Measurements from ENCODE around the gene COL6A1.

COL6A1 gene

DNA sequence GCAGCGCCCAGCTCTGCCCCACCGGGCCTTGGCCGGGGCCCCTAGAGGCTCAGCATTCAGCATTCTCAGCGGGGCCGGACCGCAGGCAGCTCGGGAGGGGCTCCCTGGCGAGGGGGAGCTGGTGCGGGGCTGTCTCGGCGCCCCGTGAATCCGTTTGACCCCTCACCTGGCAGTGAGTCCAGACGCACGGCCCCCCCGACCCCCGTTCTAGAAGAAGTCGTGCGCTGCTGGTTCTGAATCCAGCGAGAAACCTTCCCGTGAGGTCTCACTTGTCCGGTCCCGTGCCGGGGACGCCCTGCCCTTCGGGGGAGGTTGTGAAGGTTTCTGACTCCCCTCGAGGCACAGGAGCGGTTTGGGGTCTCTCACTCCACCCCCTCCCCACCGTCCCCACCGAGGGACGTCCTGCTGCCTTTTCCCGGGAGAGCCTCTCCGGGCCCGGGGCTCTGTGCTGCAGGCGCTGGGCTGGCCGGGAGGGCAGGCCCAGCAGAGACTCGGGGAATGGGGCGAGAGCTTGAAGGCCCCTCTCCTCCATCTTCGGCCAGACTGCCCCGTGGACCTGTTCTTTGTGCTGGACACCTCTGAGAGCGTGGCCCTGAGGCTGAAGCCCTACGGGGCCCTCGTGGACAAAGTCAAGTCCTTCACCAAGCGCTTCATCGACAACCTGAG, 655 bp downstream of the COL6A1 start:
- Histone ChIP-seq H3K4me3 (IDR thresholded peaks at IDR 0.05; ENCODE audit: insufficient read depth, low read depth, low read length) (no peak overlapping the region), H3K27me3 (ENCODE audit: insufficient read depth, low read depth) (peaks cover 20% of the 10 kb centered on the region; the same call in 1 of the 2 replicates), H3K4me2 (no peak overlapping the region), H3K79me2 (ENCODE audit: insufficient read depth, low read depth) (no peaks in the 10 kb centered on the region), H3K27ac (no peak overlapping the region), H3K36me3 (ENCODE audit: insufficient read depth) (no peaks in the 10 kb centered on the region), H2AFZ (ENCODE audit: low read depth) (no peak overlapping the region), H4K20me1 (ENCODE audit: insufficient read depth) (no peaks in the 10 kb centered on the region), H3K4me1 (ENCODE audit: low read depth, poor library complexity, severe bottlenecking) (no peaks in the 10 kb centered on the region), H3K9ac (no peak overlapping the region)
- TF ChIP-seq, protein P1, sequence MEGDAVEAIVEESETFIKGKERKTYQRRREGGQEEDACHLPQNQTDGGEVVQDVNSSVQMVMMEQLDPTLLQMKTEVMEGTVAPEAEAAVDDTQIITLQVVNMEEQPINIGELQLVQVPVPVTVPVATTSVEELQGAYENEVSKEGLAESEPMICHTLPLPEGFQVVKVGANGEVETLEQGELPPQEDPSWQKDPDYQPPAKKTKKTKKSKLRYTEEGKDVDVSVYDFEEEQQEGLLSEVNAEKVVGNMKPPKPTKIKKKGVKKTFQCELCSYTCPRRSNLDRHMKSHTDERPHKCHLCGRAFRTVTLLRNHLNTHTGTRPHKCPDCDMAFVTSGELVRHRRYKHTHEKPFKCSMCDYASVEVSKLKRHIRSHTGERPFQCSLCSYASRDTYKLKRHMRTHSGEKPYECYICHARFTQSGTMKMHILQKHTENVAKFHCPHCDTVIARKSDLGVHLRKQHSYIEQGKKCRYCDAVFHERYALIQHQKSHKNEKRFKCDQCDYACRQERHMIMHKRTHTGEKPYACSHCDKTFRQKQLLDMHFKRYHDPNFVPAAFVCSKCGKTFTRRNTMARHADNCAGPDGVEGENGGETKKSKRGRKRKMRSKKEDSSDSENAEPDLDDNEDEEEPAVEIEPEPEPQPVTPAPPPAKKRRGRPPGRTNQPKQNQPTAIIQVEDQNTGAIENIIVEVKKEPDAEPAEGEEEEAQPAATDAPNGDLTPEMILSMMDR (conservative IDR thresholded peaks at IDR 0.05; ENCODE audit: low read depth, low read length) = no peak

DNA sequence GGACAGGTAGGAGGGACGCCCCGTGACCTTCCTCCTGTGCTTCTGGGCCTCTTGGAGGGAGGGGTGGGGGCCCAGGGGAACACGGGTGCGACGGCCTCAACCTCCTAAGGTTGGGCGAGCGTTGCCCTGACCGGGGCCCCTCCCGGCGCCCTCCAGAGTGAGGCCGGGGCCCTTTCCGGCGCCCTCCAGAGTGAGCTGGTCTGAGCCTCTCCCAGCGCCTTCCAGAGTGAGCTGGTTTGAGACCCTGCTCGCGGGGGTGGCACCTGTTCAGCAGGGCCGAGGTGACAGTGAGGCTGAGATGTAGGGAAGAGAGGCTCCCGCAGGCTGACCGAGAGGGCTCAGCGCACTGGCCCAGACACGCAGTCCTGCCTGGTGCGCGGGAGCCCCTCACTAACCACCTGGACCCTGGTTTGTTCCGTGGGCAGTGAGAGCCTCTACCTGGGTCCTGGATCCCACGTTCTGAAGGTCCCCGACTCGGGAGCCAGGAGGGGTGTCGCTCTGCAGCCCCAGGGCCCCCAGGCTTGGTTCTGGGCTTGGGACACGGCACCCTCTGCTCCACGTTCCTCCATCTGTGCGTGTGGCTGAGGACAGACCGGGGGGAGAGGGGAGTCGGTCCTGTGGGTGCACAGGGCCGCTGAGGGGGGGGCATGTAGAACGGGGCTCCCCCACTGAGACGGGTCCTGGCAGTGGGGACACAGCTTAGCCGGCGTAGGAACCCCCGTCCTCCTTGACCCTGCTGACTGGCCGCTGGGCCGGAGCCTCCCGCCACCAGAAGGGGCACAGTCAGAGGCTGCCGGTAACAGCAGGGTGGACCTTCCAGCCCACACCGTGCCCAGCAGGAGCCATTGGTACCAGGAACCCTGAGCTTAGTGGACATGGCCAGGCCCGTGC, 1.4 kb downstream of the COL6A1 start:
- Histone ChIP-seq H3K9ac (no peak overlapping the region), H3K27me3 (ENCODE audit: insufficient read depth, low read depth) (peaks cover 24% of the 10 kb centered on the region; the same call in 1 of the 2 replicates), H3K27ac (no peak overlapping the region), H3K36me3 (ENCODE audit: insufficient read depth) (no peaks in the 10 kb centered on the region), H3K4me1 (ENCODE audit: low read depth, poor library complexity, severe bottlenecking) (no peaks in the 10 kb centered on the region), H3K4me3 (IDR thresholded peaks at IDR 0.05; ENCODE audit: insufficient read depth, low read depth, low read length) (no peak overlapping the region), H3K79me2 (ENCODE audit: insufficient read depth, low read depth) (no peaks in the 10 kb centered on the region), H4K20me1 (ENCODE audit: insufficient read depth) (no peaks in the 10 kb centered on the region), H2AFZ (ENCODE audit: low read depth) (no peak overlapping the region), H3K4me2 (no peak overlapping the region)
- TF ChIP-seq, protein P1 (conservative IDR thresholded peaks at IDR 0.05; ENCODE audit: low read depth, low read length) = no peak

DNA sequence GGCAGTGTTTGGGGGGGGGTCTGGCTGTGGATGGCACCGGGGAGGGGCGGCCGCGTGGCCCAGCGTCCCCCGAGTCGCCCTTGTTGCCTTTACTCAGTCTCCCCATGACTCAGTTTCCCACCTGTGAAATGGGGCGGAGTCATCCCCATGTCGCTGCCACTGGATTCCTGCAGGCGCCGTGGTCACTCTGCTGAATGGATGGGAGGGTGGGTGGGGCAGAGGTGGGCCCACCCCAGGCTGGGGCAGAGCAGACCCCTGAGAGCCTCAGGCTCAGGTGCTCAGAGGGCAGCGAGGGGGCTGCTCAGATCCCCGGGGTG, 2.0 kb downstream of the COL6A1 start:
- Histone ChIP-seq H3K27ac (no peak overlapping the region), H3K9ac (no peak overlapping the region), H3K27me3 (ENCODE audit: insufficient read depth, low read depth) (peaks cover 26% of the 10 kb centered on the region; the same call in 1 of the 2 replicates), H2AFZ (ENCODE audit: low read depth) (no peak overlapping the region), H3K4me1 (ENCODE audit: low read depth, poor library complexity, severe bottlenecking) (no peaks in the 10 kb centered on the region), H3K79me2 (ENCODE audit: insufficient read depth, low read depth) (no peaks in the 10 kb centered on the region), H3K4me3 (IDR thresholded peaks at IDR 0.05; ENCODE audit: insufficient read depth, low read depth, low read length) (no peak overlapping the region), H4K20me1 (ENCODE audit: insufficient read depth) (no peaks in the 10 kb centered on the region), H3K4me2 (no peak overlapping the region), H3K36me3 (ENCODE audit: insufficient read depth) (no peaks in the 10 kb centered on the region)
- TF ChIP-seq, protein P1 (conservative IDR thresholded peaks at IDR 0.05; ENCODE audit: low read depth, low read length) = no peak

DNA sequence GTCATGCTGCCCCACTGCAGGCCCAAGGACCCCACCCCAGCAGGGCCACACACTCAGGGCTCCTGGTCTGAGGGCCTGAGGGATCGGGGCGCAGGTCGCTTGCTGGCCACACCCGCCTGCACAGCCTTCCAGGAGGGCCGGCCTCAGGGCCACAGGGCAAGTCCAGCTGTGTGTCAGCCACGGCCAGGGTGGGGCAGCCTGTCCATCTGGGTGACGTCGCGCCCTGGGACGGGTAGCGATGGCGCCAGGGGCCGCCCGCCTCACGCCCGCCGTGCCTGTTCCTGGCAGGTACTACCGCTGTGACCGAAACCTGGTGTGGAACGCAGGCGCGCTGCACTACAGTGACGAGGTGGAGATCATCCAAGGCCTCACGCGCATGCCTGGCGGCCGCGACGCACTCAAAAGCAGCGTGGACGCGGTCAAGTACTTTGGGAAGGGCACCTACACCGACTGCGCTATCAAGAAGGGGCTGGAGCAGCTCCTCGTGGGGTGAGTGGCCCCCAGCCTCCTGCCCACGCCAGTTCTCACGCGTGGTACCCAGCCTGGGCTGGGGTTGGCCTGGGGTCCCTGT, 2.5 kb downstream of the COL6A1 start:
- Histone ChIP-seq H3K4me3 (IDR thresholded peaks at IDR 0.05; ENCODE audit: insufficient read depth, low read depth, low read length) (no peak overlapping the region), H3K27ac (no peak overlapping the region), H4K20me1 (ENCODE audit: insufficient read depth) (no peaks in the 10 kb centered on the region), H2AFZ (ENCODE audit: low read depth) (no peak overlapping the region), H3K4me1 (ENCODE audit: low read depth, poor library complexity, severe bottlenecking) (no peaks in the 10 kb centered on the region), H3K4me2 (no peak overlapping the region), H3K36me3 (ENCODE audit: insufficient read depth) (no peaks in the 10 kb centered on the region), H3K79me2 (ENCODE audit: insufficient read depth, low read depth) (no peaks in the 10 kb centered on the region), H3K9ac (no peak overlapping the region), H3K27me3 (ENCODE audit: insufficient read depth, low read depth) (peaks cover 27% of the 10 kb centered on the region; the same call in 1 of the 2 replicates)
- TF ChIP-seq, protein P1 (conservative IDR thresholded peaks at IDR 0.05; ENCODE audit: low read depth, low read length) = no peak

Data from KMS-11 (cell line).